ENCODE data around the gene ERC1.

Gene ERC1

DNA sequence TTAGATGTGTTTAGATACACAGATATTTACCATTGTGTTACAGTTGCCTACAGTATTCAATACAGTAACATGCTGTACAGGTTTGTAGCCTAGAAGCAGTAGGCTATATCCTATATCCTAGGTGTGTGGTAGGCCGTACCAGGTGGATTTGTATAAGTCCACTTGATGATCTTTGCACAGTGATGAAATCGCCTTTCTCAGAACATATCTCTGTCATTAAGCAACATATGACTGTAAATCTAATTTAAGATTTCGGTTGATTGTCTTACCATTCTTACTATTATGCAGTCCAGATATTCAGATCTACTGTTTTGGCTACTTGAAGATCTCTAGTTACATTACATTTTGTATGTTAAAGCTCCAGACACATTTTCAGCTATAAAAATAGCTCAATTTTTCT, 39.8 kb downstream of the ERC1 start:
- Histone ChIP-seq H3K4me1 (ENCODE audit: control insufficient read depth, low read length) (no peaks in the 10 kb centered on the region), H3K9me3 (ENCODE audit: control insufficient read depth, insufficient read depth, low read length) (no peaks in the 10 kb centered on the region), H3K27ac (ENCODE audit: low read depth, low read length) (no peak overlapping the region), H3F3A (ENCODE audit: control insufficient read depth, insufficient read depth) (no peaks in the 10 kb centered on the region), H3K4me2 (ENCODE audit: low read length) (no peak overlapping the region), H3K9me2 (replicated peaks; ENCODE audit: control insufficient read depth, low read length) (no peaks in the 10 kb centered on the region), H4K20me1 (ENCODE audit: control insufficient read depth, insufficient read depth, low read depth, low read length) (no peaks in the 10 kb centered on the region), H3K79me2 (ENCODE audit: control insufficient read depth, low read length) (peaks cover 9% of the 10 kb centered on the region; the same call in 1 of the 2 replicates), H3K4me3 (ENCODE audit: low read length) (no peak overlapping the region), H3K36me3 (ENCODE audit: control insufficient read depth, low read length) (peaks cover 15% of the 10 kb centered on the region; the same call in 1 of the 2 replicates), H3K27me3 (ENCODE audit: control insufficient read depth, low read length) (no peaks in the 10 kb centered on the region)
- no peak for TF ChIP-seq EZH2phosphoT487 (IDR thresholded peaks at IDR 0.05; ENCODE audit: borderline replicate concordance, low read length)
- TF ChIP-seq, protein P1, sequence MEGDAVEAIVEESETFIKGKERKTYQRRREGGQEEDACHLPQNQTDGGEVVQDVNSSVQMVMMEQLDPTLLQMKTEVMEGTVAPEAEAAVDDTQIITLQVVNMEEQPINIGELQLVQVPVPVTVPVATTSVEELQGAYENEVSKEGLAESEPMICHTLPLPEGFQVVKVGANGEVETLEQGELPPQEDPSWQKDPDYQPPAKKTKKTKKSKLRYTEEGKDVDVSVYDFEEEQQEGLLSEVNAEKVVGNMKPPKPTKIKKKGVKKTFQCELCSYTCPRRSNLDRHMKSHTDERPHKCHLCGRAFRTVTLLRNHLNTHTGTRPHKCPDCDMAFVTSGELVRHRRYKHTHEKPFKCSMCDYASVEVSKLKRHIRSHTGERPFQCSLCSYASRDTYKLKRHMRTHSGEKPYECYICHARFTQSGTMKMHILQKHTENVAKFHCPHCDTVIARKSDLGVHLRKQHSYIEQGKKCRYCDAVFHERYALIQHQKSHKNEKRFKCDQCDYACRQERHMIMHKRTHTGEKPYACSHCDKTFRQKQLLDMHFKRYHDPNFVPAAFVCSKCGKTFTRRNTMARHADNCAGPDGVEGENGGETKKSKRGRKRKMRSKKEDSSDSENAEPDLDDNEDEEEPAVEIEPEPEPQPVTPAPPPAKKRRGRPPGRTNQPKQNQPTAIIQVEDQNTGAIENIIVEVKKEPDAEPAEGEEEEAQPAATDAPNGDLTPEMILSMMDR (IDR thresholded peaks at IDR 0.05; ENCODE audit: low read depth, low read length, poor library complexity, severe bottlenecking) = no peak

DNA sequence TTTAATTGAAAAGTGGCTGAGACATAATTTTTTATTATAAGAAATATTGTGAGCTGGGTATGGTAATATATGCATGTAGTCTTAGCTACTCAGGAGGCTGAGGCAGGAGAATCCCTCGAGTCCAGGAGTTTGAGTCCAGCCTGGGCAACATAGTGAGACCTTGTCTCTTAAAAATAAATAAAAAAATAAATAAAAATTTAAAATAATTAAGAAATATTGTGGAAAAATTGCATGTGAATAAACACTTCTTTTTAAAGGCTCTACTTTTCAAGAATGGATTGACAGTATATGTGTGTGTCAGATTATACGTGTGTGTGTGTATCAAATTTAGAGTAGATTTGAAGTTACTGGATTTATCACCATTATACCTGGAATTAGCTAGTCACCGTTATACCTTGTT, 43.2 kb downstream of the ERC1 start:
- Histone ChIP-seq H3K4me3 (ENCODE audit: low read length) (no peak overlapping the region), H3K9me2 (replicated peaks; ENCODE audit: control insufficient read depth, low read length) (no peaks in the 10 kb centered on the region), H3K27me3 (ENCODE audit: control insufficient read depth, low read length) (no peaks in the 10 kb centered on the region), H3F3A (ENCODE audit: control insufficient read depth, insufficient read depth) (no peaks in the 10 kb centered on the region), H3K4me2 (ENCODE audit: low read length) (no peak overlapping the region), H3K79me2 (ENCODE audit: control insufficient read depth, low read length) (no peaks in the 10 kb centered on the region; the same call in 1 of the 2 replicates), H3K4me1 (ENCODE audit: control insufficient read depth, low read length) (no peaks in the 10 kb centered on the region), H4K20me1 (ENCODE audit: control insufficient read depth, insufficient read depth, low read depth, low read length) (no peaks in the 10 kb centered on the region), H3K9me3 (ENCODE audit: control insufficient read depth, insufficient read depth, low read length) (no peaks in the 10 kb centered on the region), H3K27ac (ENCODE audit: low read depth, low read length) (no peak overlapping the region), H3K36me3 (ENCODE audit: control insufficient read depth, low read length) (0 out of 2 replicates have a peak, but pooled peaks cover 5% of the 10 kb centered on the region)
- TF ChIP-seq, protein P1 (IDR thresholded peaks at IDR 0.05; ENCODE audit: low read depth, low read length, poor library complexity, severe bottlenecking) = no peak
- no peak for TF ChIP-seq EZH2phosphoT487 (IDR thresholded peaks at IDR 0.05; ENCODE audit: borderline replicate concordance, low read length)

DNA sequence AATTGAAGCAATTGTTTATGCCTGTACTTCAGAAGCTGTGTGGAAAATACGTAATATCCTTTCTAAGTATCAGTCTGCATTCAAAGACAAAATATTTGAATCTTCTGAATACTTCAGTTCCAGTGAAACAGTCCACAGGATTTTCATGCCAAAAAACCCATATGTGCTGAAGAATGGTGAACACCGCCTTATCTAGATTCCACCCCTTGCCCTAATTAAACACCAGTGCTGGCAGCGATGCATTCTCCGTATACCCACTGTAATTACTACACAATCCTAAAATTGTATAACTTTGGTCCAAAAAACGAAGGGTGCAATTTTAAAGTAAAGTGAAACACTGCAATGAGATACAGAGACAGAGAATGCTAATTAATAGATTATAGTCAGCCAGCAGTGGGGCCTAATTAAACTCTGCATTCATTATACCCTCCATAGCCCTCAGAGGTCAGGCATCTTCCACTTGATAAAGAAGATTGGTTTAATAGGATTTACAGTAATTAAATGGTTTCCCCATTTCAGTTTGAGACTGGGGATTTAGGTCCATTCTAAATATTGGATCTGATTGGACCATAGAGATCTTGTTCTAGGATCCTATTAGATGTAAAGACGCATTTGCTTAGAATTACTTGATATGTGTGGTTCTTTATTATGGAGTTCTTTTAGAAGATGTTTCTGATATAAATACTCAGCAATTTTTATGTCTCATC, 43.9 kb downstream of the ERC1 start:
- H3K9me2 ChIP-seq (replicated peaks; ENCODE audit: control insufficient read depth, low read length) = no peaks in the 10 kb centered on the region
- 0 out of 2 replicates have a peak, but pooled peaks cover 3% of the 10 kb centered on the region for H3K36me3 ChIP-seq (ENCODE audit: control insufficient read depth, low read length)
- TF ChIP-seq, protein P1 (IDR thresholded peaks at IDR 0.05; ENCODE audit: low read depth, low read length, poor library complexity, severe bottlenecking) = no peak
- TF ChIP-seq EZH2phosphoT487 (IDR thresholded peaks at IDR 0.05; ENCODE audit: borderline replicate concordance, low read length) = no peak
- H3K4me3 ChIP-seq (ENCODE audit: low read length) = no peak overlapping the region
- no peak overlapping the region for H3K27ac ChIP-seq (ENCODE audit: low read depth, low read length)
- no peaks in the 10 kb centered on the region for H4K20me1 ChIP-seq (ENCODE audit: control insufficient read depth, insufficient read depth, low read depth, low read length)
- H3K4me2 ChIP-seq (ENCODE audit: low read length) = no peak overlapping the region
- H3K27me3 ChIP-seq (ENCODE audit: control insufficient read depth, low read length) = no peaks in the 10 kb centered on the region
- H3F3A ChIP-seq (ENCODE audit: control insufficient read depth, insufficient read depth) = no peaks in the 10 kb centered on the region
- no peaks in the 10 kb centered on the region; the same call in 1 of the 2 replicates for H3K79me2 ChIP-seq (ENCODE audit: control insufficient read depth, low read length)
- no peaks in the 10 kb centered on the region for H3K9me3 ChIP-seq (ENCODE audit: control insufficient read depth, insufficient read depth, low read length)
- H3K4me1 ChIP-seq (ENCODE audit: control insufficient read depth, low read length) = no peaks in the 10 kb centered on the region

Data from DOHH2 (cell line).